ENCODE results near the gene ONECUT3.

GRCh38 chr19:1824252-1824622 is 70.9 kb downstream of the ONECUT3 start:
- TF ChIP-seq, protein P1, sequence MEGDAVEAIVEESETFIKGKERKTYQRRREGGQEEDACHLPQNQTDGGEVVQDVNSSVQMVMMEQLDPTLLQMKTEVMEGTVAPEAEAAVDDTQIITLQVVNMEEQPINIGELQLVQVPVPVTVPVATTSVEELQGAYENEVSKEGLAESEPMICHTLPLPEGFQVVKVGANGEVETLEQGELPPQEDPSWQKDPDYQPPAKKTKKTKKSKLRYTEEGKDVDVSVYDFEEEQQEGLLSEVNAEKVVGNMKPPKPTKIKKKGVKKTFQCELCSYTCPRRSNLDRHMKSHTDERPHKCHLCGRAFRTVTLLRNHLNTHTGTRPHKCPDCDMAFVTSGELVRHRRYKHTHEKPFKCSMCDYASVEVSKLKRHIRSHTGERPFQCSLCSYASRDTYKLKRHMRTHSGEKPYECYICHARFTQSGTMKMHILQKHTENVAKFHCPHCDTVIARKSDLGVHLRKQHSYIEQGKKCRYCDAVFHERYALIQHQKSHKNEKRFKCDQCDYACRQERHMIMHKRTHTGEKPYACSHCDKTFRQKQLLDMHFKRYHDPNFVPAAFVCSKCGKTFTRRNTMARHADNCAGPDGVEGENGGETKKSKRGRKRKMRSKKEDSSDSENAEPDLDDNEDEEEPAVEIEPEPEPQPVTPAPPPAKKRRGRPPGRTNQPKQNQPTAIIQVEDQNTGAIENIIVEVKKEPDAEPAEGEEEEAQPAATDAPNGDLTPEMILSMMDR (conservative IDR thresholded peaks at IDR 0.05; ENCODE audit: low read depth, low read length), result no peak
- TF ChIP-seq CEBPB (IDR thresholded peaks at IDR 0.05; ENCODE audit: low read depth, low read length) (no peak), RFX5 (IDR thresholded peaks at IDR 0.05; ENCODE audit: low read depth, low read length) (no peak), POLR2A (IDR thresholded peaks at IDR 0.05; ENCODE audit: low read depth, low read length) (no peak), RAD21 (IDR thresholded peaks at IDR 0.05; ENCODE audit: low read length) (no peak), RCOR1 (IDR thresholded peaks at IDR 0.05; ENCODE audit: insufficient replicate concordance, low read length) (no peak), ELK1 (IDR thresholded peaks at IDR 0.05; ENCODE audit: borderline replicate concordance, low read depth, low read length) (no peak), FOS (IDR thresholded peaks at IDR 0.05; ENCODE audit: low read depth, low read length) (no peak), SMC3 (IDR thresholded peaks at IDR 0.05; ENCODE audit: low read depth, low read length) (no peak), CHD1 (IDR thresholded peaks at IDR 0.05; ENCODE audit: low read depth, low read length) (no peak), MAFK (IDR thresholded peaks at IDR 0.05; ENCODE audit: low read depth, low read length) (no peak), BHLHE40 (IDR thresholded peaks at IDR 0.05; ENCODE audit: low read depth, low read length) (no peak)
